ENCODE data around the gene P2RY10.

Gene P2RY10

GRCh38 chrX:78946178-78946931 is 1.2 kb downstream of the P2RY10 start:
- no peak for TF ChIP-seq CTCF (IDR thresholded peaks at IDR 0.05; ENCODE audit: extremely low read depth, missing control alignments)
- no peak for DNase-seq (ENCODE audit: low spot score)

- no peak for DNase-seq (ENCODE audit: low spot score)
- no peak for TF ChIP-seq CTCF (IDR thresholded peaks at IDR 0.05; ENCODE audit: extremely low read depth, missing control alignments)
Measured at GRCh38 chrX:78950009-78950835, 5.0 kb downstream of the P2RY10 start.

GRCh38 chrX:78957049-78957767 is 12.0 kb downstream of the P2RY10 start:
- no peak for TF ChIP-seq CTCF (IDR thresholded peaks at IDR 0.05; ENCODE audit: extremely low read depth, missing control alignments)
- DNase-seq (ENCODE audit: low spot score) = no peak

GRCh38 chrX:78957768-78958130 is 12.6 kb downstream of the P2RY10 start:
- DNase-seq (ENCODE audit: low spot score) = peak; percentile 4
- no peak for TF ChIP-seq CTCF (IDR thresholded peaks at IDR 0.05; ENCODE audit: extremely low read depth, missing control alignments)

- no peak for TF ChIP-seq CTCF (IDR thresholded peaks at IDR 0.05; ENCODE audit: extremely low read depth, missing control alignments)
- no peak for DNase-seq (ENCODE audit: low spot score)
Measured at GRCh38 chrX:78958419-78959116, 13.4 kb downstream of the P2RY10 start.

- no peak for DNase-seq (ENCODE audit: low spot score)
- no peak for TF ChIP-seq CTCF (IDR thresholded peaks at IDR 0.05; ENCODE audit: extremely low read depth, missing control alignments)
Measured at GRCh38 chrX:78960888-78961287, 15.7 kb downstream of the P2RY10 start.

All from GM20000 (cell line).